GM12878 (cell line): ENCODE results near the gene CDPF1.

Experiments used
- EGR1 ChIP-seq, 2 experiments: IDR thresholded peaks; 1 replicate in 1 of 2; 2 replicates in 1 of 2; pipeline ENCODE4 v1.6.1; 2011 to 2012; ENCODE audit warnings: low read depth in 2 of 2, low read length in 2 of 2, borderline replicate concordance in 1 of 2, mild to moderate bottlenecking in 1 of 2, moderate library complexity in 1 of 2
- RBBP5 ChIP-seq: fragments of 200-600 bp; sonication (generic); conservative IDR thresholded peaks from 2 replicates; pipeline ENCODE4 v1.6.1; 2016
- TCF12 ChIP-seq: IDR thresholded peaks from 2 replicates; pipeline ENCODE4 v1.6.1; 2011; ENCODE audit warnings: low read depth, mild to moderate bottlenecking, low read length
- TF ChIP-seq, protein P1 (sequence below), 3 experiments: IDR thresholded peaks in 2 of 3; conservative IDR thresholded peaks in 1 of 3; 2 replicates each; pipeline ENCODE4 v1.5.1; 2011; ENCODE audit warnings: low read depth in 3 of 3, low read length in 3 of 3, mild to moderate bottlenecking in 3 of 3, control low read depth in 2 of 3, moderate library complexity in 2 of 3, inconsistent platforms in 1 of 3, mixed read lengths in 1 of 3; ENCODE audit not compliant: control insufficient read depth in 2 of 3, insufficient read depth in 1 of 3; ENCODE audit errors: extremely low read depth in 1 of 3

GRCh38 chr22:46278656-46279645, 28.9 kb upstream of the CDPF1 start:
- TF ChIP-seq RBBP5 (no peak), TCF12 (no peak), EGR1 (IDR thresholded peaks at IDR 0.05; ENCODE audit: borderline replicate concordance in 1 of 2, low read depth in 2 of 2, low read length in 2 of 2) (no peak)
- TF ChIP-seq, protein P1, sequence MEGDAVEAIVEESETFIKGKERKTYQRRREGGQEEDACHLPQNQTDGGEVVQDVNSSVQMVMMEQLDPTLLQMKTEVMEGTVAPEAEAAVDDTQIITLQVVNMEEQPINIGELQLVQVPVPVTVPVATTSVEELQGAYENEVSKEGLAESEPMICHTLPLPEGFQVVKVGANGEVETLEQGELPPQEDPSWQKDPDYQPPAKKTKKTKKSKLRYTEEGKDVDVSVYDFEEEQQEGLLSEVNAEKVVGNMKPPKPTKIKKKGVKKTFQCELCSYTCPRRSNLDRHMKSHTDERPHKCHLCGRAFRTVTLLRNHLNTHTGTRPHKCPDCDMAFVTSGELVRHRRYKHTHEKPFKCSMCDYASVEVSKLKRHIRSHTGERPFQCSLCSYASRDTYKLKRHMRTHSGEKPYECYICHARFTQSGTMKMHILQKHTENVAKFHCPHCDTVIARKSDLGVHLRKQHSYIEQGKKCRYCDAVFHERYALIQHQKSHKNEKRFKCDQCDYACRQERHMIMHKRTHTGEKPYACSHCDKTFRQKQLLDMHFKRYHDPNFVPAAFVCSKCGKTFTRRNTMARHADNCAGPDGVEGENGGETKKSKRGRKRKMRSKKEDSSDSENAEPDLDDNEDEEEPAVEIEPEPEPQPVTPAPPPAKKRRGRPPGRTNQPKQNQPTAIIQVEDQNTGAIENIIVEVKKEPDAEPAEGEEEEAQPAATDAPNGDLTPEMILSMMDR (IDR thresholded peaks at IDR 0.05 in 2 of 3, conservative IDR thresholded peaks at IDR 0.05 in 1 of 3; ENCODE audit: control insufficient read depth in 2 of 3, extremely low read depth in 1 of 3, insufficient read depth in 1 of 3, low read depth in 3 of 3, low read length in 3 of 3), result no peak
